ENCODE results near the gene SORBS2. TPM values are rescaled to one million over a fixed set of nuclear protein-coding genes. Genes with fewer than 3 reads are reported as not detected.

The SORBS2 gene
- total RNA-seq, 2 donors from 2014 or later, result 210 to 218 TPM

DNA sequence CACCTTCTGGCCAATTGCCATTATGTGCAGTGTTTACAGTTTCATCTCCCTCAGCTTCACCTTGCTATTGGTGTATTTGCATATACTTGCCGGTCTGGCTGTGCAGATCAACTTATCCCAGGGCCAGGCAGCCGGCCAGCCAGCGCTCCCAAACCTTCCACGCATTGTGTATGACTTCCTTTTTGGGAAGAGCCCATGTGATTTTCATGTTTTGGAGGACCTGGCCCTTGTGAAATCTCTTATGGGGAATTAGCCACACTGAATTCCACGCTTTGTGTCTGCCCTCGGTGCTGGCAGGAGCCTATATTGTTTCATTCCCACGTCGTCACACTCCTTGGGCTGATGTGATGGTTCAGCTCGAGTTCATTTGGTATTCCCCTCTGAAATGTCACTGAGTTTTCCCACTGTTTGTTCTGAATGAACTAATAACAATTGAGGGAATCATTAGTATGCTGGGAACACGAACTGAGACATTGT, 270.7 kb downstream of the SORBS2 start:
- Histone ChIP-seq H3K4me1 (peaks cover under 1% of the 10 kb centered on the region), H3K27ac (no peak overlapping the region), H3K9me3 (no peaks in the 10 kb centered on the region), H3K4me3 (no peak overlapping the region), H3K27me3 (no peaks in the 10 kb centered on the region), H3K36me3 (replicated peaks in 1 of 2; ENCODE audit: insufficient read depth in 1 of 2, low read depth in 2 of 2) (no peaks in the 10 kb centered on the region)
- intact Hi-C loops (cut with DNase I), result no loop called here
- DNase-seq (peak in 2 of 4 donors; percentile 13 to 23), ATAC-seq (no peak)
- TF ChIP-seq, protein P1, sequence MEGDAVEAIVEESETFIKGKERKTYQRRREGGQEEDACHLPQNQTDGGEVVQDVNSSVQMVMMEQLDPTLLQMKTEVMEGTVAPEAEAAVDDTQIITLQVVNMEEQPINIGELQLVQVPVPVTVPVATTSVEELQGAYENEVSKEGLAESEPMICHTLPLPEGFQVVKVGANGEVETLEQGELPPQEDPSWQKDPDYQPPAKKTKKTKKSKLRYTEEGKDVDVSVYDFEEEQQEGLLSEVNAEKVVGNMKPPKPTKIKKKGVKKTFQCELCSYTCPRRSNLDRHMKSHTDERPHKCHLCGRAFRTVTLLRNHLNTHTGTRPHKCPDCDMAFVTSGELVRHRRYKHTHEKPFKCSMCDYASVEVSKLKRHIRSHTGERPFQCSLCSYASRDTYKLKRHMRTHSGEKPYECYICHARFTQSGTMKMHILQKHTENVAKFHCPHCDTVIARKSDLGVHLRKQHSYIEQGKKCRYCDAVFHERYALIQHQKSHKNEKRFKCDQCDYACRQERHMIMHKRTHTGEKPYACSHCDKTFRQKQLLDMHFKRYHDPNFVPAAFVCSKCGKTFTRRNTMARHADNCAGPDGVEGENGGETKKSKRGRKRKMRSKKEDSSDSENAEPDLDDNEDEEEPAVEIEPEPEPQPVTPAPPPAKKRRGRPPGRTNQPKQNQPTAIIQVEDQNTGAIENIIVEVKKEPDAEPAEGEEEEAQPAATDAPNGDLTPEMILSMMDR (IDR thresholded peaks at IDR 0.05), result no peak
- no peak for TF ChIP-seq POLR2A (IDR thresholded peaks at IDR 0.05)
- 57 to 65% methylated on average over 10 of the region's 10 CpGs for WGBS, 2 donors

DNA sequence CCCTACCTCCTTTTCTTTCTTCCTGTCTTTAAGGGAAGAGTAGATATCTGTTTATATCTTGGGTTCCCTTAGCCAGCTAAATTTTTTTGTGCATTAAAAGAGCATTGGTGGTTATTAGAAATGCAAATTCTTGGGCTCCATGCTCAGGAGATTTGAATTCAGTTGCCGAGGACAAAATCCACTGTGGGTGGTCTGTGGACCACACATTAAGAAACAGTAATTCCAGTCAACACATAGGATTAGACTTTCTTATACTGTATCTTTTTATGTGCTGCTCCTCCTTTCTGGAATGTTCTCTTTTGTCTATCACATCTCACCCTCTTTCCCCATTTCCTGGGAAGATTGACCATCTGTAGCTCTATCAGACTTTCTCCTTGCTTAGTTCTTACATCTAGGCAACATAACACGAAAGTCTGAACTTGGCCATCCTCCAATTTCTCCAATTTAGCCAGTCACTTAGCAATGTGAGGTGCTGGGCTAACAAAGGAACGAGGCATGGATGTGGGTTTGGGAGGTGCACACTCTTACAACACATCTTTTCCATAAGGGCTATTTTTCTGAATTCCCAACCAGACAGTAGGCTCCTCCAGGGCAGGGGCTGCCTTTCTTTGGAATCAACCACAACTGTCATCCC, 271.4 kb downstream of the SORBS2 start:
- TF ChIP-seq POLR2A (IDR thresholded peaks at IDR 0.05), result no peak
- TF ChIP-seq, protein P1 (IDR thresholded peaks at IDR 0.05), result no peak
- H3K27ac ChIP-seq, result no peak overlapping the region

GRCh38 chr4:185540040-185540439, 272.0 kb downstream of the SORBS2 start:
- H3K27ac ChIP-seq, result no peak overlapping the region
- H3K4me3 ChIP-seq, result no peak overlapping the region
- H3K27me3 ChIP-seq, result no peaks in the 10 kb centered on the region
- 76 to 86% methylated on average over 8 of the region's 8 CpGs for WGBS, 2 donors
- TF ChIP-seq, protein P1 (IDR thresholded peaks at IDR 0.05), result no peak
- TF ChIP-seq POLR2A (IDR thresholded peaks at IDR 0.05), result no peak
- DNase-seq, result no peak
- intact Hi-C loops (cut with DNase I), result no loop called here
- H3K36me3 ChIP-seq (replicated peaks in 1 of 2; ENCODE audit: insufficient read depth in 1 of 2, low read depth in 2 of 2), result no peaks in the 10 kb centered on the region
- peaks cover 6% of the 10 kb centered on the region for H3K4me1 ChIP-seq
- no peaks in the 10 kb centered on the region for H3K9me3 ChIP-seq
- no peak for ATAC-seq

More for the DNA sequence above, 271.4 kb downstream of the SORBS2 start:
- intact Hi-C loops (cut with DNase I), result no loop called here
- no peaks in the 10 kb centered on the region for H3K27me3 ChIP-seq
- no peaks in the 10 kb centered on the region for H3K36me3 ChIP-seq (replicated peaks in 1 of 2; ENCODE audit: insufficient read depth in 1 of 2, low read depth in 2 of 2)
- ATAC-seq (no peak), DNase-seq (no peak)
- H3K9me3 ChIP-seq, result no peaks in the 10 kb centered on the region
- 74 to 79% methylated on average over 3 of the region's 3 CpGs for WGBS, 2 donors
- peaks cover 6% of the 10 kb centered on the region for H3K4me1 ChIP-seq
- H3K4me3 ChIP-seq, result no peak overlapping the region

DNA sequence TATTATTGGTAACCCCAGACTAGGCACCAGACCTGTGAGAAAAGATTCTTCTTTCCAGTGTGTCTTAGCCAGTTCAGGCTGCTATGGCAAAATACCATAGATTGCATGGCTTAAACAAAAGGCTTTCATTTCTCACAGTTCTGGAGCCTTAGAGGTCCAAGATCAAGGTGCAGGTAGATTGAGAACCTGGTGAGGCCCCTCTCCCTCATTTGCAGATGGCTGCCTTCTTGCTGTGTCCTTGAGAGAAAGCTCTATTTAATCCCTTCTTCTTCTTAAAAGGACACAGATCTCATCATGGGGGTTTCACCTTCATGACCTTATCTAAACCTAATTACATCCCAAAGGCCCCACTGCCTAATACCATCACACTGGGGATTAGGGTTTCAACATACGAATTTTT, 273.2 kb downstream of the SORBS2 start:
- WGBS, 2 donors, result 59 to 67% methylated on average over 1 of the region's 1 CpG
- no peak for DNase-seq
- no peak for TF ChIP-seq POLR2A (IDR thresholded peaks at IDR 0.05)
- TF ChIP-seq, protein P1 (IDR thresholded peaks at IDR 0.05), result no peak
- no peak overlapping the region for H3K4me3 ChIP-seq
- ATAC-seq, result no peak
- H3K27ac ChIP-seq, result no peak overlapping the region
- intact Hi-C loops (cut with DNase I), result no loop called here
- no peaks in the 10 kb centered on the region for H3K36me3 ChIP-seq (replicated peaks in 1 of 2; ENCODE audit: insufficient read depth in 1 of 2, low read depth in 2 of 2)
- H3K27me3 ChIP-seq, result no peaks in the 10 kb centered on the region
- peaks cover 6% of the 10 kb centered on the region for H3K4me1 ChIP-seq
- H3K9me3 ChIP-seq, result no peaks in the 10 kb centered on the region

GRCh38 chr4:185536411-185536709, 275.6 kb downstream of the SORBS2 start:
- H3K36me3 ChIP-seq (replicated peaks in 1 of 2; ENCODE audit: insufficient read depth in 1 of 2, low read depth in 2 of 2), result no peaks in the 10 kb centered on the region
- 10 to 16% methylated on average over 4 of the region's 4 CpGs for WGBS, 2 donors
- H3K4me1 ChIP-seq, result peaks cover 6% of the 10 kb centered on the region
- H3K4me3 ChIP-seq, result no peak overlapping the region
- H3K27ac ChIP-seq, result no peak overlapping the region
- no peaks in the 10 kb centered on the region for H3K27me3 ChIP-seq
- intact Hi-C loops (cut with DNase I), result no loop called here
- DNase-seq, result peak in 3 of 4 donors; percentile 24 to 27 (median 26)
- TF ChIP-seq, protein P1 (IDR thresholded peaks at IDR 0.05), result no peak
- TF ChIP-seq POLR2A (IDR thresholded peaks at IDR 0.05), result no peak
- ATAC-seq, result no peak
- no peaks in the 10 kb centered on the region for H3K9me3 ChIP-seq
